ENCODE results near the gene DCAF7.

The DCAF7 gene

GRCh38 chr17:63640038-63640437, 89.8 kb downstream of the DCAF7 start:
- H3K4me3 Mint-ChIP-seq = no peak overlapping the region

GRCh38 chr17:63641692-63642448, 91.6 kb downstream of the DCAF7 start:
- ATAC-seq = no peak
- Mint-ChIP-seq H3K27ac (no peak overlapping the region), H3K4me1 (peaks cover 33% of the 10 kb centered on the region), H3K9me3 (no peaks in the 10 kb centered on the region), H3K27me3 (no peaks in the 10 kb centered on the region), H3K36me3 (peaks cover 19% of the 10 kb centered on the region), H3K4me3 (no peak overlapping the region)

More at GRCh38 chr17:63640038-63640437, 89.8 kb downstream of the DCAF7 start:
- H3K27me3 Mint-ChIP-seq = no peaks in the 10 kb centered on the region
- peaks cover 36% of the 10 kb centered on the region for H3K36me3 Mint-ChIP-seq
- H3K9me3 Mint-ChIP-seq = no peaks in the 10 kb centered on the region
- no peak overlapping the region for H3K27ac Mint-ChIP-seq
- H3K4me1 Mint-ChIP-seq = peaks cover 15% of the 10 kb centered on the region
- no peak for ATAC-seq

All from stimulated activated memory B cell treated with anti-CD40 and anti-IgM and Interleukin-4, amounts not matched to agents 10 μg/mL and 1 μg/mL and 100 μg/mL, for 72 hours (primary cell).